ENCODE results near the gene TPM1. TPM values are rescaled to one million over a fixed set of nuclear protein-coding genes. Genes with fewer than 3 reads are reported as not detected.
A peak's percentile ranks its signal among the peaks of the same experiment; 100 is the strongest.

The TPM1 gene
- total and polyA plus RNA-seq, 9 of the 15 experiments (the other 6 are each of a cell fraction or from before 2014, with no cell fraction given): 8.1 to 53.9 (median 43.1) TPM

DNA sequence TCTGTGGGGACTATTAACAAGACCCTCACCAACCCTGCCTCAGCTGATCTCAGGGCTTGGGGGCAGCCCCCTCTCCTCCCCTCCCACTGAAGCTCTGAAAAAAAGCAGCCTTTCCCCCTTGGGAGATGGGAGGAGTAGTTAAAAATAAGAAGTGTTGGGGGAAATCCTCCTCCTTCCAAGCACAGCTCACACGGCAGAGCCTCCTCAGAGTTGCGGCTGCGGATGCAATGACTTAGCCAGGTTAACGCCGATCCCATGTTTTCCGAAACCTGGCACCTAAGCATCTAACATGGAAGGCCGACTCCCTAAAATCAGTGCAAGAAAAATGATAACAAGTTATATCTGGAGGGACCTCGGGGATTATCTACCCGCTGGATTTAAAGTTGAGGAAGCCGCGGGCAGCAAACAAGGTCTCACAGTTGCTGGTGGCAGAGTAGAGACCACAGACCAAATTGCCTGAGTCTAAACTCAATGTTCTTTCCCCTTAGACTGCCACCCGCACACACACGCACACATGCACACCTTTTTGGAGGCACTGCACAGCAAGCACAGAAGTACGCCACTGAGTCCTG is 1.1 kb upstream of the TPM1 start:
- 7% methylated on average over 10 of the region's 14 CpGs for WGBS (ENCODE audit: insufficient coverage, low coverage, missing lambda C conversion rate)
- intact Hi-C loops (cut with micrococcal nuclease): no loop called here
- DNase-seq (ENCODE audit: extremely low read depth in 1 of 4, low spot score in 3 of 4) (no peak), FAIRE-seq (no peak), ATAC-seq (no peak)
- Histone ChIP-seq H3K27ac (ENCODE audit: extremely low read depth, low read depth, low read length) (no peak overlapping the region), H2AFZ (ENCODE audit: low read depth, low read length) (no peak overlapping the region), H3K4me1 (replicated peaks in 1 of 2; ENCODE audit: control insufficient read depth in 2 of 2, insufficient read depth in 2 of 2, low read length in 2 of 2) (peaks cover 0 to 19% of the 10 kb centered on the region in 2 experiments; a peak in 2 of 5 replicates), H3K79me2 (ENCODE audit: control insufficient read depth, insufficient read depth, low read length) (no peaks in the 10 kb centered on the region), H3K36me3 (ENCODE audit: control insufficient read depth, insufficient read depth, low read length) (no peaks in the 10 kb centered on the region), H3K4me3 (no peak overlapping the region), H3K4me2 (ENCODE audit: insufficient read depth, low read length) (no peak overlapping the region), H3K9me1 (ENCODE audit: control insufficient read depth, insufficient read depth, low read length) (no peaks in the 10 kb centered on the region), H3K27me3 (ENCODE audit: control insufficient read depth in 2 of 2, insufficient read depth in 2 of 2, low read length in 2 of 2) (peaks cover 54 to 81% of the 10 kb centered on the region in 2 experiments), H3K9ac (ENCODE audit: insufficient read depth in 1 of 2, low read depth in 2 of 2, low read length in 2 of 2) (no peak overlapping the region), H4K20me1 (replicated peaks; ENCODE audit: control insufficient read depth, insufficient read depth, low read length) (no peaks in the 10 kb centered on the region), H3K9me3 (replicated peaks; ENCODE audit: control insufficient read depth, insufficient read depth, low read depth, low read length) (no peaks in the 10 kb centered on the region; the same call in 1 of the 2 replicates)
- ChIA-PET POLR2A (interaction anchor here (0.6 kb wide), 1 partner anchor 213 kb away, joined by 4 read pairs; no protein-coding TSS in a partner anchor), CTCF (ENCODE audit: low intra/inter-chr PET ratio) (no interaction called here)
- in situ Hi-C loops (cut with MboI): no loop called here
- no TSS peak for BruUV-seq (replicated peaks)
- TF ChIP-seq ELF2 (CRISPR knock-in tag; IDR thresholded peaks at IDR 0.05) (no peak), EZH2 (IDR thresholded peaks at IDR 0.05; ENCODE audit: borderline replicate concordance, low read depth, low read length) (peak; percentile 65; the same call in 1 of the 2 replicates), ZNF444 (CRISPR knock-in tag; IDR thresholded peaks at IDR 0.05) (no peak)

DNA sequence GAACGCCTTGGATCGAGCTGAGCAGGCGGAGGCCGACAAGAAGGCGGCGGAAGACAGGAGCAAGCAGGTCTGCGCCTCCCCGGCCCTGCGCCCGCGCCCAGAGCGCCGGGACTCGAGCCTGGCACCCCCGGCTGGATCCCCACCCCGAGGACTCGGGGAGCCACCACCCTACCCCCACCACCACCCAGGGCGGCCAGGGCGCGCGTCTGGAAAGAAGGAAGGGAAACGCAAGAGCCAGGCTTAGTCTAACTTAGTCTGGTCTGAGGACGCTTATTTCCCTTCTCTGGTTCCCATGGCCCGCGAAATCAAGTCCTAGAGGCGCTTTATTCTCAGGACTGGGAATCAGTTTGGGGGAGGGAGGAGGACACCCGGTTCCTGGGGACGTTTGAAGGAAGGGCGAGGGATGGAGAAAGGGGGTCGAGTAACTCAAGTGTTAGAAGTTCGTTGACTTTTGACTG is 359 bp downstream of the TPM1 start:
- Histone ChIP-seq H3K27me3 (ENCODE audit: control insufficient read depth in 2 of 2, insufficient read depth in 2 of 2, low read length in 2 of 2) (peaks cover 49 to 75% of the 10 kb centered on the region in 2 experiments), H3K9me1 (ENCODE audit: control insufficient read depth, insufficient read depth, low read length) (no peaks in the 10 kb centered on the region), H3K4me3 (no peak overlapping the region), H2AFZ (ENCODE audit: low read depth, low read length) (no peak overlapping the region), H3K9me3 (replicated peaks; ENCODE audit: control insufficient read depth, insufficient read depth, low read depth, low read length) (no peaks in the 10 kb centered on the region; the same call in 1 of the 2 replicates), H3K9ac (ENCODE audit: insufficient read depth in 1 of 2, low read depth in 2 of 2, low read length in 2 of 2) (no peak overlapping the region), H4K20me1 (replicated peaks; ENCODE audit: control insufficient read depth, insufficient read depth, low read length) (no peaks in the 10 kb centered on the region), H3K27ac (ENCODE audit: extremely low read depth, low read depth, low read length) (no peak overlapping the region), H3K4me2 (ENCODE audit: insufficient read depth, low read length) (no peak overlapping the region), H3K4me1 (replicated peaks in 1 of 2; ENCODE audit: control insufficient read depth in 2 of 2, insufficient read depth in 2 of 2, low read length in 2 of 2) (peaks cover 7 to 19% of the 10 kb centered on the region in 2 experiments; a peak in 4 of 5 replicates), H3K36me3 (ENCODE audit: control insufficient read depth, insufficient read depth, low read length) (no peaks in the 10 kb centered on the region), H3K79me2 (ENCODE audit: control insufficient read depth, insufficient read depth, low read length) (no peaks in the 10 kb centered on the region)
- 14% methylated on average over 18 of the region's 31 CpGs for WGBS (ENCODE audit: insufficient coverage, low coverage, missing lambda C conversion rate)
- no peak for DNase-seq (ENCODE audit: extremely low read depth in 1 of 4, low spot score in 3 of 4)
- no TSS peak for BruUV-seq (replicated peaks)
- intact Hi-C loops (cut with micrococcal nuclease): no loop called here
- POLR2A ChIA-PET: interaction anchor here (0.6 kb wide), 1 partner anchor 40 kb away, joined by 3 read pairs; no protein-coding TSS in a partner anchor
- FAIRE-seq: no peak
- no peak for ATAC-seq
- in situ Hi-C loops (cut with MboI): no loop called here
- CTCF ChIA-PET (ENCODE audit: low intra/inter-chr PET ratio): no interaction called here
- TF ChIP-seq, protein P1, sequence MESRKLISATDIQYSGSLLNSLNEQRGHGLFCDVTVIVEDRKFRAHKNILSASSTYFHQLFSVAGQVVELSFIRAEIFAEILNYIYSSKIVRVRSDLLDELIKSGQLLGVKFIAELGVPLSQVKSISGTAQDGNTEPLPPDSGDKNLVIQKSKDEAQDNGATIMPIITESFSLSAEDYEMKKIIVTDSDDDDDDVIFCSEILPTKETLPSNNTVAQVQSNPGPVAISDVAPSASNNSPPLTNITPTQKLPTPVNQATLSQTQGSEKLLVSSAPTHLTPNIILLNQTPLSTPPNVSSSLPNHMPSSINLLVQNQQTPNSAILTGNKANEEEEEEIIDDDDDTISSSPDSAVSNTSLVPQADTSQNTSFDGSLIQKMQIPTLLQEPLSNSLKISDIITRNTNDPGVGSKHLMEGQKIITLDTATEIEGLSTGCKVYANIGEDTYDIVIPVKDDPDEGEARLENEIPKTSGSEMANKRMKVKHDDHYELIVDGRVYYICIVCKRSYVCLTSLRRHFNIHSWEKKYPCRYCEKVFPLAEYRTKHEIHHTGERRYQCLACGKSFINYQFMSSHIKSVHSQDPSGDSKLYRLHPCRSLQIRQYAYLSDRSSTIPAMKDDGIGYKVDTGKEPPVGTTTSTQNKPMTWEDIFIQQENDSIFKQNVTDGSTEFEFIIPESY (CRISPR knock-in tag; IDR thresholded peaks at IDR 0.05): no peak
- no peak for TF ChIP-seq EWSR1 (IDR thresholded peaks at IDR 0.05; ENCODE audit: borderline replicate concordance, low read depth, partially characterized antibody)
- no peak for TF ChIP-seq ERF (CRISPR knock-in tag; IDR thresholded peaks at IDR 0.05)
- TF ChIP-seq TEAD4 (IDR thresholded peaks at IDR 0.05; ENCODE audit: low read length): no peak
- TF ChIP-seq TEAD4 (CRISPR knock-in tag; IDR thresholded peaks at IDR 0.05; ENCODE audit: borderline replicate concordance): no peak
- TF ChIP-seq NCOA6 (IDR thresholded peaks at IDR 0.05): no peak
- TF ChIP-seq, protein P2, sequence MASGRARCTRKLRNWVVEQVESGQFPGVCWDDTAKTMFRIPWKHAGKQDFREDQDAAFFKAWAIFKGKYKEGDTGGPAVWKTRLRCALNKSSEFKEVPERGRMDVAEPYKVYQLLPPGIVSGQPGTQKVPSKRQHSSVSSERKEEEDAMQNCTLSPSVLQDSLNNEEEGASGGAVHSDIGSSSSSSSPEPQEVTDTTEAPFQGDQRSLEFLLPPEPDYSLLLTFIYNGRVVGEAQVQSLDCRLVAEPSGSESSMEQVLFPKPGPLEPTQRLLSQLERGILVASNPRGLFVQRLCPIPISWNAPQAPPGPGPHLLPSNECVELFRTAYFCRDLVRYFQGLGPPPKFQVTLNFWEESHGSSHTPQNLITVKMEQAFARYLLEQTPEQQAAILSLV (tag; IDR thresholded peaks at IDR 0.05): no peak
- TF ChIP-seq SIX5 (IDR thresholded peaks at IDR 0.05; ENCODE audit: borderline replicate concordance in 1 of 2, insufficient read depth in 1 of 2, low read depth in 1 of 2, low read length in 2 of 2): no peak
- no peak for TF ChIP-seq GTF2A2 (tag; IDR thresholded peaks at IDR 0.05)
- no peak for TF ChIP-seq ZNF224 (CRISPR knock-in tag; IDR thresholded peaks at IDR 0.05)
